Mesothelial cell of epicardium (in vitro differentiated cells): ENCODE measurements around the gene TRAF3IP1. TPM values are rescaled to one million over a fixed set of nuclear protein-coding genes. Genes with fewer than 3 reads are reported as not detected.
"Not testable (repeated sequence)": the region's sequence is repeated elsewhere in the genome, so short reads cannot be mapped to it uniquely, and the experiment has no call there.

Experiments
- DNase-seq, 2 experiments: peaks; one replicate each; pipeline ENCODE4 v3.0.0; 2021; ENCODE audit warnings: low spot score in 2 of 2; ENCODE audit not compliant: unreplicated experiment in 2 of 2
- H3K27ac Mint-ChIP-seq: 2 replicates; pipeline ENCODE4 v1.8.0; 2021; ENCODE audit warnings: mixed read lengths
- H3K27me3 Mint-ChIP-seq: 2 replicates; pipeline ENCODE4 v1.8.0; 2021; ENCODE audit warnings: low read depth, mixed read lengths
- H3K36me3 Mint-ChIP-seq: 2 replicates; pipeline ENCODE4 v1.8.0; 2021; ENCODE audit warnings: mixed read lengths
- H3K4me1 Mint-ChIP-seq: 2 replicates; pipeline ENCODE4 v1.8.0; 2021; ENCODE audit warnings: mixed read lengths
- H3K4me3 Mint-ChIP-seq: 2 replicates; pipeline ENCODE4 v1.8.0; 2021; ENCODE audit warnings: mild to moderate bottlenecking, moderate library complexity, mixed read lengths
- H3K9me3 Mint-ChIP-seq: 2 replicates; pipeline ENCODE4 v1.8.0; 2021; ENCODE audit warnings: mixed read lengths
- CTCF ChIP-seq: fragments of 200-600 bp; sonication (generic); IDR thresholded peaks from one replicate; pipeline ENCODE4 v1.5.0; 2021; ENCODE audit warnings: antibody characterized with exemption; ENCODE audit not compliant: unreplicated experiment
- total RNA-seq: library from RNA; stranded (reverse); gene quantifications from 3 replicates; pipeline ENCODE4 v1.2.1, GENCODE V29; 2021

Gene TRAF3IP1
- total RNA-seq, 1 donor from 2014 or later, result 17.5 TPM

- Mint-ChIP-seq H3K27me3 (peaks cover 21% of the 10 kb centered on the region), H3K36me3 (peaks cover 36% of the 10 kb centered on the region), H3K9me3 (no peaks in the 10 kb centered on the region), H3K4me1 (no peaks in the 10 kb centered on the region), H3K27ac (no peak overlapping the region), H3K4me3 (no peak overlapping the region)
- DNase-seq, result no peak
- TF ChIP-seq CTCF, result no peak
Measured at GRCh38 chr2:238399094-238399493, 78.8 kb downstream of the TRAF3IP1 start.

- H3K4me1 Mint-ChIP-seq, result no peaks in the 10 kb centered on the region
- no peak overlapping the region for H3K27ac Mint-ChIP-seq
Measured at GRCh38 chr2:238401551-238401950, 81.2 kb downstream of the TRAF3IP1 start.

DNA sequence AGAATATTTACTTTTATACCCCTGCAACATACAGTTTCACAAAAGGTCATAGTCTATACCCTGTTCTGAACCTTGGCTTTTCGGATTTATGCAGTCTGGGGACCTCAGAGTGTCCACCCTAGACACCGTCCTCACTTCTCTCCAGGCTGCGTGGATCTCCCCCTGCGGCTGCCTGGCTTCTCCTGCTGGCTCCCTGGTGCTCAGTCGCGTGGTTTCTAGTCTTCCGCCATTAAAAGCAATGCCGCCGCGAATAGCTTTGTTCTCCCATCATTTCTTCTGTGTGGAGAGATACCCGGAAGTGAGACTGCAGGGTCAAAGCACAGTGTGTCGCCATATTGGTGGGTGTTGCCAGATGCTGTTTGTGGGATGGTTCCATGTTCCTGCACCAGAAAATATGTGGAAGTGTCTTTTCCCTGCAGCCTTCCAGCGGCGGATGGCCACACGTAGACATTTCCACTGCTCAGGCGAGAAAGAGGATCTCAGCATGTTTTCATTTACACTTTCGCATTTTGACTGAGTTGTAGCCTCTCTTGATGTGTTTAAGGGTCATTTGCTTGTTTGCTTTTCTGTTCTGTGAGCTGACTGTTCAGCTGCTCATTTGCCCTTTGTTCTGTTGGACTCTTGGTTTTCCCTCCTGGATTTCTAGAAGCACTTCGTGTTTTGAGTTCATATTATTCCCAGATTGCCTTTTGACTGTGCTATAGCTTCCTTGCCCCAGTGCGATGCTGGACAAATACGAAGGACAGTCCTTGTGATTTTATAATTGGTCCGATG is 83.5 kb downstream of the TRAF3IP1 start:
- H3K27me3 Mint-ChIP-seq, result no peaks in the 10 kb centered on the region
- no peak overlapping the region for H3K4me3 Mint-ChIP-seq

More at GRCh38 chr2:238401551-238401950, 81.2 kb downstream of the TRAF3IP1 start:
- peaks cover 5% of the 10 kb centered on the region for H3K27me3 Mint-ChIP-seq
- H3K9me3 Mint-ChIP-seq, result no peaks in the 10 kb centered on the region
- no peak for DNase-seq
- H3K4me3 Mint-ChIP-seq, result no peak overlapping the region
- H3K36me3 Mint-ChIP-seq, result peaks cover 34% of the 10 kb centered on the region
- TF ChIP-seq CTCF, result no peak

DNA sequence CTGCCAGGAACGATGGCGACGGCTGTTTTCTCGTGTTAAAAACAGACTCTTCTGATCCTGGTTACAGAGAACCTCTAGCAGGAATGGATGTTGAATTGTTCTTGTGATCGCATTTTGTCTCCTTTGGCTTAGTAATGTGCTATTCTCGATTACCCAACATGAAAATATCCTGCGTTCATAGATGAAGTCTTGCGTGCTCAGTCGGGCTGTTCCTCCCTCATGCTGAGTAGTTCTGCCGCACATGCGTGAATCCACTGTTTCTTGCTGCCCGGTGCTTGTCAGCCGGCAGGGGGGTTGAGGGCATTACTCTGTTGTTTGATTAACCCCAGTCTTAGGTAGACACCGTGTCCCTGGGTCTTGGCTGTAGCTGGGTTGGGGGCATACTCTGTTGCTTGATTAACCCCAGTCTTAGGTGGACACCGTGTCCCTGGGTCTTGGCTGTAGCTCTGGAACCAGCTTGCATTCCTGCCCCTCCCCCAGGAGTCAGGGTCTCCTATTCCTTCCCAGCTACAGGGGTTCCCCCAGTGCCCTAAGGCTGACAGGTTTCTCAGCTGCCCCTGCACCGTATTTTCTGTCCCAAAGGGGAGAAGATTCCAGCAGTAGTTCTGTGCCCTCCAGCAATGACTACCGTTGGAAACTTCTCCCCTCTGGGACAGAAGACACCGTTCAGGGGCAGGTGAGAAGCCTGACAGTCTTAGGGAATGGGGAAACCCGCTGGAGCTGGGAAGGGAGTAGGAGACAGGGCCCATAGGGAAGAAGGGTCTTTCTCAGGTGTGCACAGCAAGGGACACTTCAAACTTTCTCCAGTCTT is 84.3 kb downstream of the TRAF3IP1 start:
- H3K27ac Mint-ChIP-seq, result no peak overlapping the region
- DNase-seq, result no peak
- no peaks in the 10 kb centered on the region for H3K9me3 Mint-ChIP-seq
- no peaks in the 10 kb centered on the region for H3K27me3 Mint-ChIP-seq
- H3K4me1 Mint-ChIP-seq, result no peaks in the 10 kb centered on the region
- no peak for TF ChIP-seq CTCF
- no peak overlapping the region for H3K4me3 Mint-ChIP-seq
- H3K36me3 Mint-ChIP-seq, result peaks cover 20% of the 10 kb centered on the region

More for the DNA sequence above, 83.5 kb downstream of the TRAF3IP1 start:
- H3K9me3 Mint-ChIP-seq, result no peaks in the 10 kb centered on the region
- no peak for TF ChIP-seq CTCF
- H3K36me3 Mint-ChIP-seq, result peaks cover 24% of the 10 kb centered on the region
- no peak for DNase-seq
- H3K27ac Mint-ChIP-seq, result no peak overlapping the region
- H3K4me1 Mint-ChIP-seq, result no peaks in the 10 kb centered on the region

DNA sequence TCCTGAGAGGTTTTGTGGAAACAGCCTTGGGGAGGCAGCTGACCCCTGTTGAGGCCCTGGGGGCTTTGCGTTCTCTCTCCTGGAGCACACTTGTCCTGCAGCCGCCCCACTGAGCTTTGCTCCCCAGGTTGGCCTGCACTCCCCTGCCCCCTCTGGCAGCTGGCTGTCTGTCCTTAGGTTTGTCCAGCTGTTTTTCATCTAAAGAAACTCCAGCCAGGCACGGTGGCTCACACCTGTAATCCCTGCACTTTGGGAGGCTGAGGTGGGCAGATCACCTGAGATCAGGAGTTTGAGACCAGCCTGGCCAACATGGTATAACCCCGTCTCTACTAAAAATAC is 84.9 kb downstream of the TRAF3IP1 start:
- peaks cover 20% of the 10 kb centered on the region for H3K36me3 Mint-ChIP-seq
- H3K4me3 Mint-ChIP-seq, H3K27me3 Mint-ChIP-seq, H3K4me1 Mint-ChIP-seq, H3K27ac Mint-ChIP-seq, DNase-seq, H3K9me3 Mint-ChIP-seq: not testable (repeated sequence)
